Measurements from ENCODE around the gene SMG9.

SMG9 gene

GRCh38 chr19:43715776-43716175 is 39.0 kb downstream of the SMG9 start, which contains the start of gene IRGC:
IRGC (plus strand) TSS chr19:43716076; CDS start chr19:43718559, 2,483 bp downstream.
- H3K4me2 ChIP-seq (ENCODE audit: low read depth, low read length, poor library complexity, severe bottlenecking), result no peak within 1 kb of the TSS
- TF ChIP-seq CTCF (IDR thresholded peaks at IDR 0.05; ENCODE audit: insufficient read depth, low read length, poor library complexity, severe bottlenecking), result no peak
- TF ChIP-seq EZH2phosphoT487 (conservative IDR thresholded peaks at IDR 0.05; ENCODE audit: low read length), result no peak

DNA sequence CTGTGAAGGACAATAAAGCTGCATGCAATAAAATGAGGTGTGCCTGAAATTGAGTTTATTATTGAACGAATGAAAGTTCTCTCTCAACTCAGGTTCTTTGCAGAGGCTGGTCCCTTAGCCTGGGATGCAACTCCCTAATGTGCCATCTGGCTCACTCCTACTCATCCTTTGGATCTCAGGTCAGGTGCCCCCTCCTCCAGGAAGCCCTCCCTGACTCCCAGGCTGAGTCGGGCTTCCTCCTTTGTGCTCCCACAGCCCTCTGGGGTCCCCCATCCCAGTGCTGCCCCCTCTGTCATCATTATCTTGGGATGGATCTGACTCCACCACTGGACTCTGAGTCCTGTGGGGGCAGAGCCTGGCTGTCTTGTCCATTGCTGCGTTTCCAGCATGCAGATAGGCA is 41.6 kb downstream of the SMG9 start:
- H3K27me3 ChIP-seq (ENCODE audit: low read length), result no peaks in the 10 kb centered on the region
- TF ChIP-seq EZH2phosphoT487 (conservative IDR thresholded peaks at IDR 0.05; ENCODE audit: low read length), result no peak
- no peak for TF ChIP-seq CTCF (IDR thresholded peaks at IDR 0.05; ENCODE audit: insufficient read depth, low read length, poor library complexity, severe bottlenecking)
- H3K9me3 ChIP-seq (ENCODE audit: insufficient read depth, low read length), result peaks cover 7% of the 10 kb centered on the region
- no peaks in the 10 kb centered on the region for H3K36me3 ChIP-seq (ENCODE audit: low read length)
- no peak overlapping the region for H3K4me2 ChIP-seq (ENCODE audit: low read depth, low read length, poor library complexity, severe bottlenecking)
- H3F3A ChIP-seq (ENCODE audit: insufficient read depth), result no peaks in the 10 kb centered on the region
- H3K9me2 ChIP-seq (replicated peaks; ENCODE audit: insufficient read depth, low read length), result no peaks in the 10 kb centered on the region
- H3K79me2 ChIP-seq (ENCODE audit: insufficient read depth, low read length), result no peaks in the 10 kb centered on the region
- no peak overlapping the region for H3K27ac ChIP-seq (ENCODE audit: low read depth, low read length)
- H3K4me3 ChIP-seq (ENCODE audit: insufficient read depth, low read length, poor library complexity, severe bottlenecking), result no peak overlapping the region
- H4K20me1 ChIP-seq (ENCODE audit: low read depth, low read length), result no peaks in the 10 kb centered on the region
- H2AFZ ChIP-seq (ENCODE audit: low read depth, low read length, severe bottlenecking), result no peak overlapping the region
- H3K9ac ChIP-seq (ENCODE audit: low read length), result no peak overlapping the region

More at GRCh38 chr19:43715776-43716175, 39.0 kb downstream of the SMG9 start, which contains the start of gene IRGC:
- no peak within 1 kb of the TSS for H3K9ac ChIP-seq (ENCODE audit: low read length)
- H3K9me2 ChIP-seq (replicated peaks; ENCODE audit: insufficient read depth, low read length), result no peaks in the 10 kb centered on the region
- H3K27ac ChIP-seq (ENCODE audit: low read depth, low read length), result no peak within 1 kb of the TSS
- H3K36me3 ChIP-seq (ENCODE audit: low read length), result no peaks in the 10 kb centered on the region
- H3K4me3 ChIP-seq (ENCODE audit: insufficient read depth, low read length, poor library complexity, severe bottlenecking), result no peak within 1 kb of the TSS
- no peaks in the 10 kb centered on the region for H3K79me2 ChIP-seq (ENCODE audit: insufficient read depth, low read length)
- H3K27me3 ChIP-seq (ENCODE audit: low read length), result no peaks in the 10 kb centered on the region
- H4K20me1 ChIP-seq (ENCODE audit: low read depth, low read length), result no peaks in the 10 kb centered on the region
- no peaks in the 10 kb centered on the region for H3F3A ChIP-seq (ENCODE audit: insufficient read depth)
- no peaks in the 10 kb centered on the region for H3K9me3 ChIP-seq (ENCODE audit: insufficient read depth, low read length)
- H2AFZ ChIP-seq (ENCODE audit: low read depth, low read length, severe bottlenecking), result no peak within 1 kb of the TSS

GRCh38 chr19:43711751-43712355 is 42.9 kb downstream of the SMG9 start:
- H3K36me3 ChIP-seq (ENCODE audit: low read length), result no peaks in the 10 kb centered on the region
- H3K9me3 ChIP-seq (ENCODE audit: insufficient read depth, low read length), result peaks cover 7% of the 10 kb centered on the region
- H3K27me3 ChIP-seq (ENCODE audit: low read length), result no peaks in the 10 kb centered on the region
- TF ChIP-seq CTCF (IDR thresholded peaks at IDR 0.05; ENCODE audit: insufficient read depth, low read length, poor library complexity, severe bottlenecking) (no peak), EZH2phosphoT487 (conservative IDR thresholded peaks at IDR 0.05; ENCODE audit: low read length) (no peak)
- H3K4me2 ChIP-seq (ENCODE audit: low read depth, low read length, poor library complexity, severe bottlenecking), result no peak overlapping the region
- no peaks in the 10 kb centered on the region for H3K79me2 ChIP-seq (ENCODE audit: insufficient read depth, low read length)
- H3K27ac ChIP-seq (ENCODE audit: low read depth, low read length), result no peak overlapping the region
- no peaks in the 10 kb centered on the region for H3F3A ChIP-seq (ENCODE audit: insufficient read depth)
- no peaks in the 10 kb centered on the region for H3K9me2 ChIP-seq (replicated peaks; ENCODE audit: insufficient read depth, low read length)
- no peak overlapping the region for H2AFZ ChIP-seq (ENCODE audit: low read depth, low read length, severe bottlenecking)
- H3K4me3 ChIP-seq (ENCODE audit: insufficient read depth, low read length, poor library complexity, severe bottlenecking), result no peak overlapping the region
- no peak overlapping the region for H3K9ac ChIP-seq (ENCODE audit: low read length)
- H4K20me1 ChIP-seq (ENCODE audit: low read depth, low read length), result no peaks in the 10 kb centered on the region
